Measurements from ENCODE around the gene RIOK2. TPM values are rescaled to one million over a fixed set of nuclear protein-coding genes. Genes with fewer than 3 reads are reported as not detected.
A peak's percentile ranks its signal among the peaks of the same experiment; 100 is the strongest.

Gene RIOK2
- total RNA-seq, 1 donor from 2014 or later: 25.0 TPM

- intact Hi-C loops (cut with micrococcal nuclease): no loop called here
- ATAC-seq (no peak), DNase-seq (no peak)
These were observed 47.2 kb downstream of the RIOK2 start for GRCh38 chr5:97135868-97136267.

GRCh38 chr5:97134634-97135033 lies 48.4 kb downstream of the RIOK2 start:
- ATAC-seq (no peak), DNase-seq (no peak)
- intact Hi-C loops (cut with micrococcal nuclease): no loop called here

GRCh38 chr5:97133101-97133500 lies 49.9 kb downstream of the RIOK2 start:
- DNase-seq: no peak
- no peak for ATAC-seq
- intact Hi-C loops (cut with micrococcal nuclease): no loop called here

- no peak for DNase-seq
- no peak for ATAC-seq
- intact Hi-C loops (cut with micrococcal nuclease): no loop called here
These were observed 51.1 kb downstream of the RIOK2 start for GRCh38 chr5:97131921-97132320.

- intact Hi-C loops (cut with micrococcal nuclease): no loop called here
- DNase-seq (no peak), ATAC-seq (no peak)
These were observed 51.8 kb downstream of the RIOK2 start for GRCh38 chr5:97131139-97131710.

- intact Hi-C loops (cut with micrococcal nuclease): no loop called here
- DNase-seq: no peak
- no peak for ATAC-seq
These were observed 55.3 kb downstream of the RIOK2 start for GRCh38 chr5:97127727-97128126.

GRCh38 chr5:97125125-97125683 lies 57.8 kb downstream of the RIOK2 start:
- intact Hi-C loops (cut with micrococcal nuclease): no loop called here
- DNase-seq (no peak), ATAC-seq (no peak)

GRCh38 chr5:97124335-97124734 lies 58.7 kb downstream of the RIOK2 start:
- intact Hi-C loops (cut with micrococcal nuclease): no loop called here
- ATAC-seq: no peak
- DNase-seq: no peak

GRCh38 chr5:97121848-97122247 lies 61.2 kb downstream of the RIOK2 start:
- DNase-seq (no peak), ATAC-seq (no peak)
- intact Hi-C loops (cut with micrococcal nuclease): no loop called here

GRCh38 chr5:97120195-97120594 lies 62.9 kb downstream of the RIOK2 start:
- ATAC-seq: no peak
- intact Hi-C loops (cut with micrococcal nuclease): no loop called here
- DNase-seq: no peak

GRCh38 chr5:97119007-97119390 lies 64.0 kb downstream of the RIOK2 start:
- DNase-seq (no peak), ATAC-seq (no peak)
- intact Hi-C loops (cut with micrococcal nuclease): no loop called here

GRCh38 chr5:97118261-97119006 lies 64.6 kb downstream of the RIOK2 start:
- intact Hi-C loops (cut with micrococcal nuclease): no loop called here
- ATAC-seq (no peak), DNase-seq (no peak)

GRCh38 chr5:97115932-97116331 lies 67.1 kb downstream of the RIOK2 start:
- DNase-seq (peak; percentile 67), ATAC-seq (peak; percentile 91)
- intact Hi-C loops (cut with micrococcal nuclease): no loop called here

- intact Hi-C loops (cut with micrococcal nuclease): no loop called here
- ATAC-seq (no peak), DNase-seq (no peak)
These were observed 70.8 kb downstream of the RIOK2 start for GRCh38 chr5:97112230-97112629.

- ATAC-seq (no peak), DNase-seq (no peak)
- intact Hi-C loops (cut with micrococcal nuclease): no loop called here
These were observed 71.4 kb downstream of the RIOK2 start for GRCh38 chr5:97111616-97112015.

GRCh38 chr5:97111004-97111403 lies 72.0 kb downstream of the RIOK2 start:
- ATAC-seq (no peak), DNase-seq (no peak)
- intact Hi-C loops (cut with micrococcal nuclease): no loop called here

Other genes starting within 250 kb of the RIOK2 start
- 53.0 TPM for gene LNPEP, start 247.2 kb downstream of the RIOK2 start, total RNA-seq
- gene LIX1, start 40.6 kb downstream of the RIOK2 start, total RNA-seq: not detected

Measured in left ventricle myocardium superior (tissue), 1 donor.